ENCODE results near the gene CBFA2T2. TPM values are rescaled to one million over a fixed set of nuclear protein-coding genes. Genes with fewer than 3 reads are reported as not detected.

Gene CBFA2T2
- total RNA-seq, 3 donors from 2014 or later (not counting 1 experiment from before 2014, with no cell fraction given): 16.5 to 27.5 (median 18.5) TPM

GRCh38 chr20:33687370-33687915 is 197.5 kb downstream of the CBFA2T2 start:
- no peak overlapping the region for H3K27ac ChIP-seq (ENCODE audit: low read length)
- TF ChIP-seq CTCF (IDR thresholded peaks at IDR 0.05): no peak
- no peaks in the 10 kb centered on the region for H3K9me3 ChIP-seq (ENCODE audit: control insufficient read depth, insufficient read depth, low read length)
- no peaks in the 10 kb centered on the region for H3K36me3 ChIP-seq (ENCODE audit: control insufficient read depth, insufficient read depth, low read length)
- ATAC-seq (no peak), DNase-seq (no peak)
- no peaks in the 10 kb centered on the region for H3K36me3 Mint-ChIP-seq
- peaks cover 39% of the 10 kb centered on the region for H3K4me1 ChIP-seq (ENCODE audit: control insufficient read depth, insufficient read depth, low read length)
- peak overlapping the region; percentile 73 to 85 for H3K27ac Mint-ChIP-seq
- WGBS (ENCODE audit: insufficient coverage): 92% methylated on average over 8 of the region's 8 CpGs
- H3K27me3 Mint-ChIP-seq (ENCODE audit: low read depth in 2 of 2): no peaks in the 10 kb centered on the region
- H3K9me3 Mint-ChIP-seq: no peaks in the 10 kb centered on the region
- intact Hi-C loops (cut with micrococcal nuclease): loop anchor here (2.0 kb wide), 1 partner anchor 21 kb away; the partner anchor contains the start of gene ACTL10
- H3K27me3 ChIP-seq (ENCODE audit: control insufficient read depth, insufficient read depth, low read length): no peaks in the 10 kb centered on the region
- no peak overlapping the region for H3K4me3 Mint-ChIP-seq
- peaks cover 19 to 24% of the 10 kb centered on the region in 2 donors for H3K4me1 Mint-ChIP-seq
- H3K4me3 ChIP-seq (ENCODE audit: low read length): no peak overlapping the region

- no peaks in the 10 kb centered on the region for H3K9me3 ChIP-seq (ENCODE audit: control insufficient read depth, insufficient read depth, low read length)
- peaks cover 19 to 24% of the 10 kb centered on the region in 2 donors for H3K4me1 Mint-ChIP-seq
- no peak for ATAC-seq
- no peaks in the 10 kb centered on the region for H3K27me3 Mint-ChIP-seq (ENCODE audit: low read depth in 2 of 2)
- intact Hi-C loops (cut with micrococcal nuclease): loop anchor here (2.0 kb wide), 1 partner anchor 21 kb away; the partner anchor contains the start of gene ACTL10
- H3K9me3 Mint-ChIP-seq: no peaks in the 10 kb centered on the region
- no peak for DNase-seq
- no peaks in the 10 kb centered on the region for H3K36me3 Mint-ChIP-seq
- H3K27ac ChIP-seq (ENCODE audit: low read length): no peak overlapping the region
- H3K27ac Mint-ChIP-seq: peak overlapping the region; percentile 21 to 85
- H3K36me3 ChIP-seq (ENCODE audit: control insufficient read depth, insufficient read depth, low read length): no peaks in the 10 kb centered on the region
- peaks cover 39% of the 10 kb centered on the region for H3K4me1 ChIP-seq (ENCODE audit: control insufficient read depth, insufficient read depth, low read length)
- H3K4me3 ChIP-seq (ENCODE audit: low read length): no peak overlapping the region
- 93% methylated on average over 3 of the region's 3 CpGs for WGBS (ENCODE audit: insufficient coverage)
- no peaks in the 10 kb centered on the region for H3K27me3 ChIP-seq (ENCODE audit: control insufficient read depth, insufficient read depth, low read length)
- TF ChIP-seq CTCF (IDR thresholded peaks at IDR 0.05): no peak
- no peak overlapping the region for H3K4me3 Mint-ChIP-seq
Measured at GRCh38 chr20:33687993-33688937, 198.4 kb downstream of the CBFA2T2 start.

- peaks cover 39% of the 10 kb centered on the region for H3K4me1 ChIP-seq (ENCODE audit: control insufficient read depth, insufficient read depth, low read length)
- DNase-seq (no peak), ATAC-seq (no peak)
- Mint-ChIP-seq H3K36me3 (no peaks in the 10 kb centered on the region), H3K4me3 (peak overlapping the region; percentile 9), H3K4me1 (peaks cover 19 to 24% of the 10 kb centered on the region in 2 donors), H3K27ac (peak overlapping the region in 1 of 2 donors; percentile 85), H3K27me3 (ENCODE audit: low read depth in 2 of 2) (no peaks in the 10 kb centered on the region), H3K9me3 (no peaks in the 10 kb centered on the region)
- no peaks in the 10 kb centered on the region for H3K9me3 ChIP-seq (ENCODE audit: control insufficient read depth, insufficient read depth, low read length)
- WGBS (ENCODE audit: insufficient coverage): 100% methylated on average over 3 of the region's 3 CpGs
- no peaks in the 10 kb centered on the region for H3K27me3 ChIP-seq (ENCODE audit: control insufficient read depth, insufficient read depth, low read length)
- intact Hi-C loops (cut with micrococcal nuclease): no loop called here
- no peaks in the 10 kb centered on the region for H3K36me3 ChIP-seq (ENCODE audit: control insufficient read depth, insufficient read depth, low read length)
- H3K27ac ChIP-seq (ENCODE audit: low read length): no peak overlapping the region
- no peak for TF ChIP-seq CTCF (IDR thresholded peaks at IDR 0.05)
- H3K4me3 ChIP-seq (ENCODE audit: low read length): no peak overlapping the region
Measured at GRCh38 chr20:33688938-33689424, 199.1 kb downstream of the CBFA2T2 start.
